ENCODE data around the gene ORM1.

DNA sequence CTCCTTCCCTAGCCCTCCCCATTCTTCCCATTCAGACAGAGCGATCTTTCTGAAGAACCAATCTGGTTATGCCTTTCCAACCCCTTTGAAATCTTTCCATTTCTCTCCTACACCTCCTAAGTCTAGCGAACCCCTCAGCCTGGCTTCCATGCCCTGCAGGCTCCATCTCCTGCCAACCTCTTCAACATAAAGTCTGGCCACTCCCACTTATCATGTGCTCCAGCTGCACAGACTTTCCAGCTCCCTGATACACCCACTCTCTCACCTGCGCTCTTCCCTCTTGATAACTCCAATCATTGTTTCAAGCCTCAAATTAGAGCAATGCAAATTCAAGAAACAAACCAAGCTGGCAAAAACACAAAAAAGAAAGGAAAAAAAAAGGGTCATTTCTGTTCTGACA lies 3.8 kb upstream of the ORM1 start:
- TF ChIP-seq TAF1 (IDR thresholded peaks at IDR 0.05; ENCODE audit: low read depth, low read length) (no peak), EGR1 (IDR thresholded peaks at IDR 0.05; ENCODE audit: borderline replicate concordance, low read depth, low read length) (no peak), ZNF274 (IDR thresholded peaks at IDR 0.05; ENCODE audit: borderline replicate concordance, extremely low read depth, low read length) (no peak), CHD2 (IDR thresholded peaks at IDR 0.05; ENCODE audit: low read length) (no peak), RFX5 (IDR thresholded peaks at IDR 0.05; ENCODE audit: borderline replicate concordance, low read depth, low read length) (no peak), EZH2 (IDR thresholded peaks at IDR 0.05; ENCODE audit: low read depth, low read length, severe bottlenecking) (no peak), JUN (IDR thresholded peaks at IDR 0.05; ENCODE audit: low read depth, low read length) (no peak), SP1 (IDR thresholded peaks at IDR 0.05; ENCODE audit: low read depth, low read length) (no peak)
- TF ChIP-seq, protein P1, sequence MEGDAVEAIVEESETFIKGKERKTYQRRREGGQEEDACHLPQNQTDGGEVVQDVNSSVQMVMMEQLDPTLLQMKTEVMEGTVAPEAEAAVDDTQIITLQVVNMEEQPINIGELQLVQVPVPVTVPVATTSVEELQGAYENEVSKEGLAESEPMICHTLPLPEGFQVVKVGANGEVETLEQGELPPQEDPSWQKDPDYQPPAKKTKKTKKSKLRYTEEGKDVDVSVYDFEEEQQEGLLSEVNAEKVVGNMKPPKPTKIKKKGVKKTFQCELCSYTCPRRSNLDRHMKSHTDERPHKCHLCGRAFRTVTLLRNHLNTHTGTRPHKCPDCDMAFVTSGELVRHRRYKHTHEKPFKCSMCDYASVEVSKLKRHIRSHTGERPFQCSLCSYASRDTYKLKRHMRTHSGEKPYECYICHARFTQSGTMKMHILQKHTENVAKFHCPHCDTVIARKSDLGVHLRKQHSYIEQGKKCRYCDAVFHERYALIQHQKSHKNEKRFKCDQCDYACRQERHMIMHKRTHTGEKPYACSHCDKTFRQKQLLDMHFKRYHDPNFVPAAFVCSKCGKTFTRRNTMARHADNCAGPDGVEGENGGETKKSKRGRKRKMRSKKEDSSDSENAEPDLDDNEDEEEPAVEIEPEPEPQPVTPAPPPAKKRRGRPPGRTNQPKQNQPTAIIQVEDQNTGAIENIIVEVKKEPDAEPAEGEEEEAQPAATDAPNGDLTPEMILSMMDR (IDR thresholded peaks at IDR 0.05; ENCODE audit: control extremely low read depth in 1 of 3, insufficient read depth in 1 of 3, low read depth in 1 of 3, low read length in 3 of 3), result no peak

Measured in H1 (cell line).